Mucosa of rectum (tissue), 2 donors: ENCODE data around the gene DHX29.

ENCODE experiments used
- H3K27ac ChIP-seq, 2 donors: one replicate each; pipeline ENCODE4 v1.7.0; 2013; ENCODE audit warnings: inconsistent platforms in 2 of 2, low read depth in 2 of 2, low read length in 2 of 2
- H3K27me3 ChIP-seq, 2 donors: one replicate each; pipeline ENCODE4 v1.7.0; 2013; ENCODE audit warnings: low read length in 2 of 2; ENCODE audit not compliant: control insufficient read depth in 2 of 2, insufficient read depth in 2 of 2
- H3K36me3 ChIP-seq, 2 donors: one replicate each; pipeline ENCODE4 v1.7.0; 2013; ENCODE audit warnings: low read length in 2 of 2; ENCODE audit not compliant: control insufficient read depth in 2 of 2, insufficient read depth in 2 of 2
- H3K4me1 ChIP-seq, 2 donors: one replicate each; pipeline ENCODE4 v1.7.0; 2013; ENCODE audit warnings: low read length in 2 of 2, mild to moderate bottlenecking in 1 of 2; ENCODE audit not compliant: control insufficient read depth in 2 of 2, insufficient read depth in 2 of 2
- H3K4me3 ChIP-seq, 2 donors: one replicate each; pipeline ENCODE4 v1.7.0; 2013; ENCODE audit warnings: low read length in 2 of 2
- H3K9ac ChIP-seq, 2 donors: one replicate each; pipeline ENCODE4 v1.7.0; 2013; ENCODE audit warnings: low read length in 2 of 2, low read depth in 1 of 2, mild to moderate bottlenecking in 1 of 2
- H3K9me3 ChIP-seq, 2 donors: one replicate each; pipeline ENCODE4 v1.7.0; 2013; ENCODE audit warnings: low read length in 2 of 2; ENCODE audit not compliant: control insufficient read depth in 2 of 2
- donor health status: healthy.
- donor health status: Normal muscosa, but diverticular disease.

Gene DHX29

DNA sequence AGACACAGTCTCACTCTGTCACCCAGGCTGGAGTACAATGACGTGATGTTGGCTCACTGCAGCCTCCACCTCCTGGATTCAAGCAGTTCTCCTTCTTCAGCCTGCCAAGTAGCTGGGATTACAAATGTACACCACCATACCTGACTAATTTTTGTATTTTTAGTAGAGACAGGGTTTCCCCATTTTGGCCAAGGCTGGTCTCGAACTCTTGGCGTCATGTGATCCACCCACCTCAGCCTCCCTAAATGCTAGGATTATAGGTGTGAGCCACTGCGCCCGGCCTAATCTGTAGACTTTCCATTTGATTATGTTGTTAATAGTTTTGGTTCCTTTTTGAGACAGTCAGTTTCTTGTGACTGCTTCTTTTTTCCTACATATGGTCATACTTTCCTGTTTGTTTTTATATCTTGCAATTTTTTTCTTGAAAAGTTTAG is 31.3 kb upstream of the DHX29 start:
- Histone ChIP-seq H3K4me1 (no peaks in the 10 kb centered on the region), H3K36me3 (peaks cover 5 to 17% of the 10 kb centered on the region in 2 donors), H3K27me3 (no peaks in the 10 kb centered on the region), H3K4me3 (no peak overlapping the region), H3K9ac (no peak overlapping the region), H3K9me3 (no peaks in the 10 kb centered on the region), H3K27ac (no peak overlapping the region)

DNA sequence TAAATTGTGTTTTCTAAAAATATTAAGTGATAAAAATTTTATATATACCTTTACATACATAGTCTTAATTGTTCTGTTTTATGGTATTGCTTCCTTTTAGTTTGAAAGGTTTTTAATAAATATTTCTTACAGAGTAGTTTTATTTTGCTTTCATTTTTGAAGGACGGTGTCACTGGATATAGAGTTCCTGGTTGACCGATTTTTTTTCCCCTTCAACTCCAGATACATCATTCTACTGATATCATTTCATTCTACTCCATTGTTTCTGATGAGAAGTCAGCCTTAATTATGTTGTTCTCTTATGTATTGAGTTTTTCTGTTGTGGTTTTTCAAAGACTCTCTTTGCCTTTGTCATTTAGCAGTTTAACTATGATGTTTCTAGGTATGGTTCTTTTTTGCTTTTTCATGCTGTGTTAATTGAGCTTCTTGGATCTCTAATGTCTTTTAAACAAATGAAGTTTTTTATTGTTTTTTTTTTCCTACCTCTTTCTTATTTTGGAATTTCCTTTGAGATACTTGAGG is 30.7 kb upstream of the DHX29 start:
- H3K36me3 ChIP-seq: peaks cover 5 to 18% of the 10 kb centered on the region in 2 donors
- no peaks in the 10 kb centered on the region for H3K27me3 ChIP-seq
- no peaks in the 10 kb centered on the region for H3K9me3 ChIP-seq
- no peak overlapping the region for H3K4me3 ChIP-seq
- H3K27ac ChIP-seq: no peak overlapping the region
- no peaks in the 10 kb centered on the region for H3K4me1 ChIP-seq
- no peak overlapping the region for H3K9ac ChIP-seq

DNA sequence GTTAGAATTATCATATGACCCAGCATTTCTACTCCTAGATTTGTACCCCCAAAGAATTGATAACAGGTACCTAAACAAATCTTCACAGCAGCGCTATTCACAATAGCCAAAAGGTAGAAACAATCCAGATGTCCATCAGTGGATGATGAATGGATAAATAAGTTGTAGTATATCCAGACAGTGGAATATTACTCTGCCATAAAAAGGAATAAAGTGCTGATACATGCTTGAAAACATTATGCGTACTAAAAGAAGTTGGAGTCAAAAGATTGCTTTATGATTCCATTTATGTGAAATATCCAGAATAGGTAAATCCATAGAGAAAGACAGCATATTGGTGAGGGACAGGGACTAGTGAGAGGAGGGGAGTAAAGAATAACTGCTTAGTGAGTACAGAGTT is 26.3 kb upstream of the DHX29 start:
- H3K36me3 ChIP-seq: peaks cover 20 to 21% of the 10 kb centered on the region in 2 donors
- H3K27me3 ChIP-seq: no peaks in the 10 kb centered on the region
- no peak overlapping the region for H3K9ac ChIP-seq
- H3K4me3 ChIP-seq: no peak overlapping the region
- H3K4me1 ChIP-seq: no peaks in the 10 kb centered on the region
- H3K9me3 ChIP-seq: no peaks in the 10 kb centered on the region
- H3K27ac ChIP-seq: no peak overlapping the region

DNA sequence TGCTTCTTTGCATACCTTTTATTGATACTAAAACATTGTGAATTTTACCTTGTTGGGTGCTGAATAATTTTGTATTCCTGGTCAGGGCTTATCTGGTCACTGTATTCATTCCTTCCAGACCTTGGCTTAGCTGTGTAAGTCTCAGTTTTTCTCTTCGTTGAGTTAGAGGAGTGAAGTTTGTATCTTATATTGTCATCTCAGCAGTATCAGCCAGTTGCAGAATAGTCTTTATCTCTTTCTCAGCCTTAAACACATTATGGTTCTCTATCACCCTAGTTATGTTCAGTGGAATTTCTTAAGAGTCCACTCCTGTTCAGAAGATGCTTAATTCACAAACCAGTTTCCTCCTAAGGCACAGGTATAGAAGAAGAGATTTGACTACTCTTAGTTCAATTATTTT is 25.5 kb upstream of the DHX29 start:
- Histone ChIP-seq H3K27me3 (no peaks in the 10 kb centered on the region), H3K27ac (no peak overlapping the region), H3K4me3 (no peak overlapping the region), H3K4me1 (no peaks in the 10 kb centered on the region), H3K9me3 (no peaks in the 10 kb centered on the region), H3K36me3 (peaks cover 21 to 25% of the 10 kb centered on the region in 2 donors), H3K9ac (no peak overlapping the region)

DNA sequence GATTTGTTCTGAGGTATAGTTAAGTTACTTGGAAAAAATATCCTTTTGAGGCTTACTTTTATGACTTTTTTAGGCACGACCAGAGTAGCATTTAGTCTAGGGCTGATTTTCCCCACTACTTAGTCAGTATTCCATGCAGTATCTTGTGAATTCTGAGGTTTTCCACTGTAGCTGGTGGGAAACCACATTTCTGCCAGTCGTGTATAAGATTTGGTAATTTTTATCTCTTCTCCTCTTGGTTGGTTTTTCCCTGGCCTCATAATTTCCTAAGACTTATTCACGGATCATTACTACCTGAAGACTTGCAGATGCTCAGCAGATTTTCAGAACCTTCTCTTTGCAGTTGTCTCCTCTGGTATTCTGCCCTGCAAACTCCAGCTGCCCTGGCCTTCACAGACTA is 23.8 kb upstream of the DHX29 start:
- no peak overlapping the region for H3K9ac ChIP-seq
- H3K27me3 ChIP-seq: no peaks in the 10 kb centered on the region
- H3K9me3 ChIP-seq: no peaks in the 10 kb centered on the region
- H3K4me1 ChIP-seq: no peaks in the 10 kb centered on the region
- H3K27ac ChIP-seq: no peak overlapping the region
- no peak overlapping the region for H3K4me3 ChIP-seq
- H3K36me3 ChIP-seq: peaks cover 21 to 32% of the 10 kb centered on the region in 2 donors

DNA sequence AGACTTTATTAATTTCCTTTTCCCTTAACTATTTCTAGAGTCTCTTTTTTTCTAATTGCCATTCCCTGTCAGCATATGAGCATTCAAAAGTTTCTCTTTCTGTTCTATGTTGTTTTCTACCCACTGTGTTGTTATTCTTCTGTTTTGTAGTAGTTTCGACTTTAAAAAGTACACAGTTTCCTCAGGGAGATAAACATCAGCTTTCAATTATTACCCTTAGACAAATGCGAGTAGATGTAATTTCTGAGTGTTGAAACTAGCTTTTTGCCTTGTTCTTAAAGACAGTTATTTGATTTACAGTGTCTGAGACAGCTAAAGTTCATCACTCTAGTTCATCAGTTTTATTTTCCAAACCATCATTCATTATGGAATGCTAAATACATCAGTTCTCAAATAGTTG is 19.8 kb upstream of the DHX29 start:
- Histone ChIP-seq H3K9me3 (no peaks in the 10 kb centered on the region), H3K27ac (no peak overlapping the region), H3K4me1 (no peaks in the 10 kb centered on the region), H3K27me3 (no peaks in the 10 kb centered on the region), H3K4me3 (no peak overlapping the region), H3K36me3 (peaks cover 12 to 32% of the 10 kb centered on the region in 2 donors), H3K9ac (no peak overlapping the region)

DNA sequence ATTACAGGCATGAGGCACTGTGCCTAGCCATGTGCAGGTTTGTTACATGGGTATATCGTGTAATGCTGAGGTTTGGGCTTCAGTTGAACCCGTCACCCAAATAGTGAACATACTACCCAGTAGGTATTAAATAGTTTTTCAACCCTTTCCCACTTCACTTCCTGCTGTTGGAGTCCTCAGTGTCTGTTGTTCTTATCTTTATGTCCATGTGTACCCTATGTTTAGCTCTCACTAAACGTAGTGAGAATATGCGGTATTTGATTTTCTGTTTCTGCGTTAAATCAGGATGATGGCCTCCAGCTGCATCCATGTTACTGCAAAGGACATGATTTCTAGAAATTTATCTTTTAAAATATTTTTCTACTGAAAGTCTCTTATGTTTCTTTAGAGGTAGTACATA is 18.1 kb upstream of the DHX29 start:
- H3K27me3 ChIP-seq: no peaks in the 10 kb centered on the region
- peaks cover 12 to 18% of the 10 kb centered on the region in 2 donors for H3K36me3 ChIP-seq
- no peak overlapping the region for H3K4me3 ChIP-seq

DNA sequence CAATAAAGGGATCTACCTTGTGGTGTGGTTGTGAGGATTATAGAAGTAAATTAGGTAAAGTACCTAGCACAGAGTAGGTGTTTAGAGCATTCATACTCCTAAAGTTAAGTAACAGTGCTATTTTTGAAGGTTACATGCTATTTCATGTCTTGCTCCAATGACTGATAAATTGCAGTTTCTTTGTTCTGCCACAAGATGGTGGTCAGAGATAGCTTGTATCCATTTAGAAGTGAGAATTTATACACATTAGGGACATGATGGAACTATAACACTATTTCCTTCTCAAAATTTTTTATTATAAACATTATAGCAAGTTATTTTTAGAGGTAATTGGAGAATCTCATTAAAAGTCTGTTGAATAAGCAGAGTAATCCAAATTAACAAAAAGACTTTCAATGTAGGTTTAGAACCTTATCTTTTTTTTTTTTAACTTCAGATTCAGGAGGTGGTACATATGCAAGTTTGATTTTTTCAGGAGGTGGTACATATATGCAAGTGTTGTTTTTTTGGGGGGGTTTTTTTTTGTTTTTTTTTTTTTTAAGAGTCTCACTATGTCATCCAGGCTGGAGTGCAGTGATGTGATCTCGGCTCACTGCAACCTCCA is 17.4 kb upstream of the DHX29 start:
- Histone ChIP-seq H3K4me3 (no peak overlapping the region), H3K4me1 (no peaks in the 10 kb centered on the region)

More for the DNA sequence above, 18.1 kb upstream of the DHX29 start:
- no peak overlapping the region for H3K9ac ChIP-seq
- H3K9me3 ChIP-seq: no peaks in the 10 kb centered on the region
- no peak overlapping the region for H3K27ac ChIP-seq
- H3K4me1 ChIP-seq: no peaks in the 10 kb centered on the region

DNA sequence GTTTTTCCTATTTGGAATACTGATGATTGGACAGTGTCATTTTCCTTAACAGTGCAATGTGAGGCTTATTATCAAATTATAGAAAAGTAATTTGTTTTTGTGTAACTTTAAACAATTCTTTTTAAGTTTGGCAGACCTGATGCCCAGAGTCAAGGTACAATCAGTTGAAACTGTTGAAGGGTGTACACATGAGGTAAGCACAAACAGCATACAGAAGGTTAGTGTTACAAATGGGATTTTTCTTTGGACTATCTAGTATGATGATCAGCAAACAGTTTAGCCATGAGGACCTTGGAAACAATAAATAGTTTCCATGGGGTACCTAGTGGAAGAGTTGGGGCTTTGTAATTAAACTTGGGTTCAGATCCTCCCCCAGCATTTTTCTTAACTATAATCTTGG is 16.5 kb upstream of the DHX29 start:
- Histone ChIP-seq H3K9me3 (no peaks in the 10 kb centered on the region), H3K9ac (no peak overlapping the region), H3K4me3 (no peak overlapping the region), H3K27ac (no peak overlapping the region), H3K27me3 (no peaks in the 10 kb centered on the region), H3K36me3 (peaks cover 3 to 18% of the 10 kb centered on the region in 2 donors), H3K4me1 (no peaks in the 10 kb centered on the region)

More for the DNA sequence above, 17.4 kb upstream of the DHX29 start:
- peaks cover 9 to 18% of the 10 kb centered on the region in 2 donors for H3K36me3 ChIP-seq
- H3K27me3 ChIP-seq: no peaks in the 10 kb centered on the region
- H3K9me3 ChIP-seq: no peaks in the 10 kb centered on the region
- H3K9ac ChIP-seq: no peak overlapping the region
- no peak overlapping the region for H3K27ac ChIP-seq

DNA sequence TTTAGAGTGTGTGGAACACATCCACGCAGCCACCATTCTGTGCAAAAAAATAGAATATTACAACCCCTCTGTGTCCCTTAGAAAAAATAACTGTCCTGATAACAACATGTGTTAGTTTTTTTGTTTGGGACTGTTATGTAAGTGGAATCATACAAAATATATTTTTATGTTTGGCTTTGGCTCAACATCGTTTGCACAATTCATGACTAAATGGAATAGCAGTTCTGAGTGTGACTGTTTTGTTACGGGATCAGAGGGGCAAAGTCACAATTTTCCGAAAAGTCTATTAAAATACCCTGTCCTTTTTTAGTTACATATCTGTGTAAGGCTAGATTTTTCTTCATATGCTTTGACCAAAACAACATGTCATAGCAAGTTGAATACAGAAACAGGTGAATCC is 13.1 kb upstream of the DHX29 start:
- Histone ChIP-seq H3K4me1 (no peaks in the 10 kb centered on the region), H3K9ac (no peak overlapping the region), H3K36me3 (peaks cover 1 to 3% of the 10 kb centered on the region in 2 donors), H3K27me3 (no peaks in the 10 kb centered on the region), H3K9me3 (no peaks in the 10 kb centered on the region), H3K4me3 (no peak overlapping the region), H3K27ac (no peak overlapping the region)
